Right cardiac atrium (tissue), 5 donors: ENCODE results near the gene TFAP2A. TPM values are rescaled to one million over a fixed set of nuclear protein-coding genes. Genes with fewer than 3 reads are reported as not detected.

ENCODE experiments used
- ATAC-seq, 2 donors: fragments of 200-7000 bp; cut with Tn5 transposase; one replicate each; pipeline versions ENCODE4 v1.8.0 to v1.9.1; 2020; ENCODE audit warnings: moderate library complexity in 2 of 2, mild to moderate bottlenecking in 1 of 2
- DNase-seq, 3 donors: peaks; one replicate each; pipeline ENCODE4 v3.0.0-alpha.2; 2020
- H3K27ac ChIP-seq: one replicate; pipeline ENCODE4 v1.5.1; 2013; ENCODE audit warnings: mild to moderate bottlenecking, low read length, control low read depth, moderate library complexity
- H3K27me3 ChIP-seq: one replicate; pipeline ENCODE4 v1.6.1; 2013; ENCODE audit not compliant: control insufficient read depth, insufficient read depth
- H3K4me1 ChIP-seq: one replicate; pipeline ENCODE4 v1.6.1; 2013; ENCODE audit warnings: low read length; ENCODE audit not compliant: control insufficient read depth, insufficient read depth
- H3K4me3 ChIP-seq: one replicate; pipeline ENCODE4 v1.5.1; 2013; ENCODE audit warnings: low read length, control low read depth
- H3K9me3 ChIP-seq: one replicate; pipeline ENCODE4 v1.6.1; 2013; ENCODE audit warnings: low read length; ENCODE audit not compliant: control insufficient read depth
- WGBS: extraction: QIAGEN DNeasy Blood & Tissue Kit; methylation state at CpG from one replicate; pipeline ENCODE4 v1.1.7; 2013; 5-methylcytosine and 5-hydroxymethylcytosine counted together
- intact Hi-C, 4 donors: fragments of 100-400 bp; cut with DNase I; formaldehyde crosslinking; loops; one replicate each; pipeline versions ENCODE4 v1.11.0 to v1.14.0; 2022 to 2023
- microRNA-seq, 2 donors: library from miRNA; unstranded; fragments of <30 nt; microRNA quantifications; one replicate each; pipeline ENCODE4 v1.2.0, GENCODE V29; 2020 to 2021
- polyA plus RNA-seq: library from polyadenylated mRNA; stranded (reverse); fragments of 200-250 nt; gene quantifications from one replicate; pipeline ENCODE4 v1.2.3, GENCODE V29; 2013
- total RNA-seq, 4 donors: library from RNA; stranded (reverse); fragmentation: NEBNext Ultra II Directional; extraction: Animal tissue kit (Norgen Biotek cat#: 25700); gene quantifications; one replicate each; pipeline ENCODE4 v1.2.1, GENCODE V29; 2021
- donor health status: healthy with polysubstance abuse.
- donor health status: DM: no; HTN: yes; CAD: no.
- donor health status: DM: no; HTN: no; CAD: no.
- donor health status: DM: no; HTN: yes; CAD: no; lungs with severe emphysema.
- donor health status: DM: yes; HTN: yes; CAD: no.

Gene TFAP2A
- total and polyA plus RNA-seq, 5 donors, result 0.53 to 1.6 (median 0.71) TPM

DNA sequence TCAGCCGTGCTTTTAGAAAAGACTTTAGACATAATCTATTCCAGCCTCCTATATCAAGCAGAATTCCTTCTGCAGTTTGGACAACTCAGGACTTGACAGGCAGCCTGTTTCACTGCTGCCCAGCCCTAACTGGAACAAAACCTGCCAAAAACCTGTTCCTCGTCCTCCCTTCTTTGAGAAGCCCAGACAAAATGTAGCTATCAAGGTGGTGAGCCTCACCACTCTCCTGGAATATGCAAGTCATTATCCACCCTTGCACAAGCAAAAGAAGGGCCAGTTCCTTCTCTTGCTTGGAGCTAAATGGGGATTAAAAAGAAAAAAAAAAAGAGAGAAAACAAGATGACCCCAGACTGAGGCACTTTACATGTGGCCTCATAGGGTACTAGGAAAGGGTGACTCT lies 64.2 kb downstream of the TFAP2A start:
- Histone ChIP-seq H3K27me3 (no peaks in the 10 kb centered on the region), H3K4me3 (no peak overlapping the region), H3K9me3 (no peaks in the 10 kb centered on the region), H3K4me1 (no peaks in the 10 kb centered on the region), H3K27ac (no peak overlapping the region)
- 60% methylated on average over 2 of the region's 2 CpGs for WGBS
- intact Hi-C loops, result no loop called here
- ATAC-seq (no peak), DNase-seq (no peak)

DNA sequence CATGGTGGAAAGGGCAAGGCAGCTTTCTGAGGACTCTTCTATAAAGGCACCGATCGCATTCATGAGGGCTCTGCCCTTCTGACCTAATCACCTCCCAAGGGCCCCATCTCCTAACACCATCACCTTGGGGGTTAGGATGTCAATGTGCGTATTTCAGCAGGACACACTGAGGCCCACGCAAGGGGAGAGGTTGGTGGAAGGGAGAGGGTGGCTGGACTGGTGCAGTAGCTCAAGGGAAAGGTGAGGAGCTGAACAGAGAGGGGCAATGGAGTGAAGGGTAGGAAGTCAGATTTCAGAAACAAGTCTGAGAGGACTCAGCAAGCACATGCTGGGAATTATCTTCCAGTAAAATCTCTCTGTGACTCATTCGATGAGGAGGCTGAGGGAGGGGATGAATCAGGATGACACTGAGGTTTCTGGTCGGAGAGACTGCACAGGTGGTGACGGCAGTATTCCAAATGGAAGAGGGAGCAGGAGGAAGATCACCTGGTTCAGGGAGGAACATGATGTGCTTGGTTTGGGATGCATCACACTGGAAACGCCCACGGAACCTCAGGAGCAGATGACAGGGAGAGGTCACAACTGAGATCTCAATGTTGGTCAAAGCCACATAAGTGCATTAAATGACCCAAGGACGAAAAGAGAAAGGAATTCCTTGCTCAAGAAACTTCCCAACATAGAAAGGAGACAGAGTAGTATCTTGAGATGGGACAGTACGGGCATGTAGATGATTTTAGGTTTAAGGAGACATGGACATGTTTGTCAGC lies 67.1 kb downstream of the TFAP2A start:
- H3K4me3 ChIP-seq, result no peak overlapping the region
- ATAC-seq, result no peak
- intact Hi-C loops, result no loop called here
- no peaks in the 10 kb centered on the region for H3K9me3 ChIP-seq
- WGBS, result 87% methylated on average over 11 of the region's 11 CpGs
- no peak for DNase-seq
- H3K27ac ChIP-seq, result no peak overlapping the region
- no peaks in the 10 kb centered on the region for H3K4me1 ChIP-seq
- no peaks in the 10 kb centered on the region for H3K27me3 ChIP-seq

Small RNAs within 50 kb of the gene (microRNA-seq; reads per million reads assigned to microRNA genes)
- 0 reads per million in 2 donors for gene MIR5689

Other genes with a start within 250 kb of the TFAP2A start
- gene GCNT2, start 106.3 kb upstream of the TFAP2A start, total RNA-seq, result 10 to 100 TPM in 1 of 4 donors, 1 to 10 TPM in 3; 5.2 to 10.4 (median 7.7) TPM
- gene GCNT2, start 106.3 kb upstream of the TFAP2A start, polyA plus RNA-seq, result 3.4 TPM